HEK293 (cell line): ENCODE measurements around the gene SLC10A7.

ENCODE experiments used
- ZBTB21 ChIP-seq: fragments of 450-650 bp; formaldehyde crosslinking; IDR thresholded peaks from 2 replicates; pipeline ENCODE4 v1.5.1; 2017; ENCODE audit warnings: missing biosample characterization, missing genetic modification characterization
- ZNF121 ChIP-seq: fragments of 450-650 bp; formaldehyde crosslinking; IDR thresholded peaks from 2 replicates; pipeline ENCODE4 v1.5.1; 2016; ENCODE audit warnings: missing biosample characterization, missing genetic modification characterization
- ZNF354C ChIP-seq: fragments of 450-650 bp; formaldehyde crosslinking; IDR thresholded peaks from 2 replicates; pipeline ENCODE4 v1.5.1; 2016; ENCODE audit warnings: missing biosample characterization, missing genetic modification characterization, low read depth, borderline replicate concordance
- ZNF521 ChIP-seq: fragments of 450-650 bp; formaldehyde crosslinking; IDR thresholded peaks from 2 replicates; pipeline ENCODE4 v1.5.1; 2017; ENCODE audit warnings: missing biosample characterization, mild to moderate bottlenecking, missing genetic modification characterization
- ZNF585B ChIP-seq: fragments of 450-650 bp; formaldehyde crosslinking; IDR thresholded peaks from 2 replicates; pipeline ENCODE4 v1.5.1; 2016; ENCODE audit warnings: missing biosample characterization, missing genetic modification characterization
- ZNF610 ChIP-seq: fragments of 450-650 bp; formaldehyde crosslinking; IDR thresholded peaks from 2 replicates; pipeline ENCODE4 v1.5.1; 2016; ENCODE audit warnings: missing biosample characterization, missing genetic modification characterization, borderline replicate concordance
- ZNF660 ChIP-seq: fragments of 450-650 bp; IDR thresholded peaks from 2 replicates; pipeline ENCODE4 v1.5.1; 2018; ENCODE audit warnings: missing biosample characterization, mild to moderate bottlenecking, missing genetic modification characterization
- ZNF677 ChIP-seq: fragments of 450-650 bp; IDR thresholded peaks from 2 replicates; pipeline ENCODE4 v1.5.0; 2018; ENCODE audit warnings: missing biosample characterization, mild to moderate bottlenecking, missing genetic modification characterization, moderate library complexity
- ZNF76 ChIP-seq: fragments of 450-650 bp; formaldehyde crosslinking; IDR thresholded peaks from 2 replicates; pipeline ENCODE4; 2016; ENCODE audit warnings: low read depth, missing biosample characterization, missing genetic modification characterization, borderline replicate concordance
- TF ChIP-seq, protein P1 (sequence below): fragments of 450-650 bp; formaldehyde crosslinking; IDR thresholded peaks from 2 replicates; pipeline ENCODE4 v1.5.1; 2016; ENCODE audit warnings: missing biosample characterization, missing genetic modification characterization, borderline replicate concordance
- TF ChIP-seq, protein P2 (sequence below): fragments of 450-650 bp; formaldehyde crosslinking; IDR thresholded peaks from 2 replicates; pipeline ENCODE4 v1.5.1; 2016; ENCODE audit warnings: missing biosample characterization, missing genetic modification characterization
- TF ChIP-seq, protein P3 (sequence below): fragments of 450-650 bp; formaldehyde crosslinking; IDR thresholded peaks from 2 replicates; pipeline ENCODE4 v1.5.1; 2016; ENCODE audit warnings: missing biosample characterization, missing genetic modification characterization
- TF ChIP-seq, protein P4 (sequence below): fragments of 450-650 bp; formaldehyde crosslinking; IDR thresholded peaks from 2 replicates; pipeline ENCODE4 v1.5.1; 2016; ENCODE audit warnings: missing biosample characterization, missing genetic modification characterization
- TF ChIP-seq, protein P5 (sequence below): fragments of 450-650 bp; formaldehyde crosslinking; IDR thresholded peaks from 2 replicates; pipeline ENCODE4 v1.5.1; 2016; ENCODE audit warnings: missing biosample characterization, missing genetic modification characterization, low read depth

DNA sequence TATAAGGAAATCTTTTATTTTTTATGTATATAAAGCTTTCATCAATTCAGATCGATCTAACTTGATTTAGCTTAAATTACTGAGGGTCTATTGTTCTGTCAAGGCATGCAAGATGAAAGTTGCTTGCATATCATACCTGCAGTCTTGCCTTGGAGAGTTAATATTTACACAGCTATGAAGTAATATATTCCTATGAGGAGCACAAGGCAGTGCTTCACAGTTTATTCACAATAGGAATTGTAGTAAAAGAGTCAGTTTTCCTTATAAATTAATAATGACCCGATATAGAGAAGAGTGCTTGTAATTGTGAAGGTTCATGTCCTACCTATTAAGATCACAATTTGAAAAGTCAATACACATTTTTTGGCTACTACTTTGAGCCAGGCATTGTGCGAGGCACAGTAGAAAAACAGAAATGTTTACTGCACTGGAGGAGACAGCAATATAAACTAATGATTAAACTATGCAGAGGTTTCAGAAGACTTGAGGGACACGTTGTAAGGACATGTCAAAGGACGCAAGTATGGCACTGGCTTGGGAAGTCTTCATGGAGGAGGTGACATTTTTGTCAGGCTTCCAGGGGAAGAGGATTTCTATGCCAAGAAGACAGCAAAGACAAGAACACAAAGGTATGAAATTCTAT, 268.6 kb downstream of the SLC10A7 start:
- TF ChIP-seq, protein P1, sequence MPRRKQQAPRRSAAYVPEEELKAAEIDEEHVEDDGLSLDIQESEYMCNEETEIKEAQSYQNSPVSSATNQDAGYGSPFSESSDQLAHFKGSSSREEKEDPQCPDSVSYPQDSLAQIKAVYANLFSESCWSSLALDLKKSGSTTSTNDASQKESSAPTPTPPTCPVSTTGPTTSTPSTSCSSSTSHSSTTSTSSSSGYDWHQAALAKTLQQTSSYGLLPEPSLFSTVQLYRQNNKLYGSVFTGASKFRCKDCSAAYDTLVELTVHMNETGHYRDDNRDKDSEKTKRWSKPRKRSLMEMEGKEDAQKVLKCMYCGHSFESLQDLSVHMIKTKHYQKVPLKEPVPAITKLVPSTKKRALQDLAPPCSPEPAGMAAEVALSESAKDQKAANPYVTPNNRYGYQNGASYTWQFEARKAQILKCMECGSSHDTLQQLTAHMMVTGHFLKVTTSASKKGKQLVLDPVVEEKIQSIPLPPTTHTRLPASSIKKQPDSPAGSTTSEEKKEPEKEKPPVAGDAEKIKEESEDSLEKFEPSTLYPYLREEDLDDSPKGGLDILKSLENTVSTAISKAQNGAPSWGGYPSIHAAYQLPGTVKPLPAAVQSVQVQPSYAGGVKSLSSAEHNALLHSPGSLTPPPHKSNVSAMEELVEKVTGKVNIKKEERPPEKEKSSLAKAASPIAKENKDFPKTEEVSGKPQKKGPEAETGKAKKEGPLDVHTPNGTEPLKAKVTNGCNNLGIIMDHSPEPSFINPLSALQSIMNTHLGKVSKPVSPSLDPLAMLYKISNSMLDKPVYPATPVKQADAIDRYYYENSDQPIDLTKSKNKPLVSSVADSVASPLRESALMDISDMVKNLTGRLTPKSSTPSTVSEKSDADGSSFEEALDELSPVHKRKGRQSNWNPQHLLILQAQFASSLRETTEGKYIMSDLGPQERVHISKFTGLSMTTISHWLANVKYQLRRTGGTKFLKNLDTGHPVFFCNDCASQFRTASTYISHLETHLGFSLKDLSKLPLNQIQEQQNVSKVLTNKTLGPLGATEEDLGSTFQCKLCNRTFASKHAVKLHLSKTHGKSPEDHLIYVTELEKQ (tag by site-specific recombination) = no peak
- TF ChIP-seq, protein P2, sequence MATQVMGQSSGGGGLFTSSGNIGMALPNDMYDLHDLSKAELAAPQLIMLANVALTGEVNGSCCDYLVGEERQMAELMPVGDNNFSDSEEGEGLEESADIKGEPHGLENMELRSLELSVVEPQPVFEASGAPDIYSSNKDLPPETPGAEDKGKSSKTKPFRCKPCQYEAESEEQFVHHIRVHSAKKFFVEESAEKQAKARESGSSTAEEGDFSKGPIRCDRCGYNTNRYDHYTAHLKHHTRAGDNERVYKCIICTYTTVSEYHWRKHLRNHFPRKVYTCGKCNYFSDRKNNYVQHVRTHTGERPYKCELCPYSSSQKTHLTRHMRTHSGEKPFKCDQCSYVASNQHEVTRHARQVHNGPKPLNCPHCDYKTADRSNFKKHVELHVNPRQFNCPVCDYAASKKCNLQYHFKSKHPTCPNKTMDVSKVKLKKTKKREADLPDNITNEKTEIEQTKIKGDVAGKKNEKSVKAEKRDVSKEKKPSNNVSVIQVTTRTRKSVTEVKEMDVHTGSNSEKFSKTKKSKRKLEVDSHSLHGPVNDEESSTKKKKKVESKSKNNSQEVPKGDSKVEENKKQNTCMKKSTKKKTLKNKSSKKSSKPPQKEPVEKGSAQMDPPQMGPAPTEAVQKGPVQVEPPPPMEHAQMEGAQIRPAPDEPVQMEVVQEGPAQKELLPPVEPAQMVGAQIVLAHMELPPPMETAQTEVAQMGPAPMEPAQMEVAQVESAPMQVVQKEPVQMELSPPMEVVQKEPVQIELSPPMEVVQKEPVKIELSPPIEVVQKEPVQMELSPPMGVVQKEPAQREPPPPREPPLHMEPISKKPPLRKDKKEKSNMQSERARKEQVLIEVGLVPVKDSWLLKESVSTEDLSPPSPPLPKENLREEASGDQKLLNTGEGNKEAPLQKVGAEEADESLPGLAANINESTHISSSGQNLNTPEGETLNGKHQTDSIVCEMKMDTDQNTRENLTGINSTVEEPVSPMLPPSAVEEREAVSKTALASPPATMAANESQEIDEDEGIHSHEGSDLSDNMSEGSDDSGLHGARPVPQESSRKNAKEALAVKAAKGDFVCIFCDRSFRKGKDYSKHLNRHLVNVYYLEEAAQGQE (tag by site-specific recombination) = no peak
- TF ChIP-seq, protein P3, sequence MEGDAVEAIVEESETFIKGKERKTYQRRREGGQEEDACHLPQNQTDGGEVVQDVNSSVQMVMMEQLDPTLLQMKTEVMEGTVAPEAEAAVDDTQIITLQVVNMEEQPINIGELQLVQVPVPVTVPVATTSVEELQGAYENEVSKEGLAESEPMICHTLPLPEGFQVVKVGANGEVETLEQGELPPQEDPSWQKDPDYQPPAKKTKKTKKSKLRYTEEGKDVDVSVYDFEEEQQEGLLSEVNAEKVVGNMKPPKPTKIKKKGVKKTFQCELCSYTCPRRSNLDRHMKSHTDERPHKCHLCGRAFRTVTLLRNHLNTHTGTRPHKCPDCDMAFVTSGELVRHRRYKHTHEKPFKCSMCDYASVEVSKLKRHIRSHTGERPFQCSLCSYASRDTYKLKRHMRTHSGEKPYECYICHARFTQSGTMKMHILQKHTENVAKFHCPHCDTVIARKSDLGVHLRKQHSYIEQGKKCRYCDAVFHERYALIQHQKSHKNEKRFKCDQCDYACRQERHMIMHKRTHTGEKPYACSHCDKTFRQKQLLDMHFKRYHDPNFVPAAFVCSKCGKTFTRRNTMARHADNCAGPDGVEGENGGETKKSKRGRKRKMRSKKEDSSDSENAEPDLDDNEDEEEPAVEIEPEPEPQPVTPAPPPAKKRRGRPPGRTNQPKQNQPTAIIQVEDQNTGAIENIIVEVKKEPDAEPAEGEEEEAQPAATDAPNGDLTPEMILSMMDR (tag by site-specific recombination) = no peak
- TF ChIP-seq ZNF121 (tag by site-specific recombination) (no peak), ZNF610 (tag by site-specific recombination) (no peak), ZNF76 (tag by site-specific recombination) (no peak), ZBTB21 (no peak), ZNF585B (tag by site-specific recombination) (no peak), ZNF677 (no peak), ZNF354C (tag by site-specific recombination) (no peak), ZNF521 (no peak), ZNF660 (tag by site-specific recombination) (no peak)
- TF ChIP-seq, protein P4, sequence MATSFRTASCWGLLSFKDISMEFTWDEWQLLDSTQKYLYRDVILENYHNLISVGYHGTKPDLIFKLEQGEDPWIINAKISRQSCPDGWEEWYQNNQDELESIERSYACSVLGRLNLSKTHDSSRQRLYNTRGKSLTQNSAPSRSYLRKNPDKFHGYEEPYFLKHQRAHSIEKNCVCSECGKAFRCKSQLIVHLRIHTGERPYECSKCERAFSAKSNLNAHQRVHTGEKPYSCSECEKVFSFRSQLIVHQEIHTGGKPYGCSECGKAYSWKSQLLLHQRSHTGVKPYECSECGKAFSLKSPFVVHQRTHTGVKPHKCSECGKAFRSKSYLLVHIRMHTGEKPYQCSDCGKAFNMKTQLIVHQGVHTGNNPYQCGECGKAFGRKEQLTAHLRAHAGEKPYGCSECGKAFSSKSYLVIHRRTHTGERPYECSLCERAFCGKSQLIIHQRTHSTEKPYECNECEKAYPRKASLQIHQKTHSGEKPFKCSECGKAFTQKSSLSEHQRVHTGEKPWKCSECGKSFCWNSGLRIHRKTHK (tag by site-specific recombination) = no peak
- TF ChIP-seq, protein P5, sequence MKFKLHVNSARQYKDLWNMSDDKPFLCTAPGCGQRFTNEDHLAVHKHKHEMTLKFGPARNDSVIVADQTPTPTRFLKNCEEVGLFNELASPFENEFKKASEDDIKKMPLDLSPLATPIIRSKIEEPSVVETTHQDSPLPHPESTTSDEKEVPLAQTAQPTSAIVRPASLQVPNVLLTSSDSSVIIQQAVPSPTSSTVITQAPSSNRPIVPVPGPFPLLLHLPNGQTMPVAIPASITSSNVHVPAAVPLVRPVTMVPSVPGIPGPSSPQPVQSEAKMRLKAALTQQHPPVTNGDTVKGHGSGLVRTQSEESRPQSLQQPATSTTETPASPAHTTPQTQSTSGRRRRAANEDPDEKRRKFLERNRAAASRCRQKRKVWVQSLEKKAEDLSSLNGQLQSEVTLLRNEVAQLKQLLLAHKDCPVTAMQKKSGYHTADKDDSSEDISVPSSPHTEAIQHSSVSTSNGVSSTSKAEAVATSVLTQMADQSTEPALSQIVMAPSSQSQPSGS = no peak
